H9 (cell line): ENCODE measurements around the gene IL1B. TPM values are rescaled to one million over a fixed set of nuclear protein-coding genes. Genes with fewer than 3 reads are reported as not detected.

ENCODE experiments used
- DNase-seq: peaks from one replicate; pipeline ENCODE4 v3.0.0-alpha.2; 2017
- H2AFZ ChIP-seq: one replicate; pipeline ENCODE4 v1.6.1; 2013; ENCODE audit warnings: mild to moderate bottlenecking, low read length, control low read depth, moderate library complexity
- H2AK5ac ChIP-seq: 2 replicates; pipeline ENCODE4 v1.6.1; 2013; ENCODE audit warnings: low read length, control low read depth, mixed read lengths; ENCODE audit not compliant: insufficient read length
- H2BK120ac ChIP-seq: one replicate; pipeline ENCODE4 v1.6.1; 2013; ENCODE audit warnings: low read depth, mild to moderate bottlenecking, low read length, control low read depth, inconsistent platforms; ENCODE audit not compliant: poor library complexity, severe bottlenecking
- H2BK12ac ChIP-seq: 2 replicates; pipeline ENCODE4 v1.6.1; 2013; ENCODE audit warnings: low read length, control low read depth, mixed read lengths, low read depth; ENCODE audit not compliant: insufficient read length
- H2BK15ac ChIP-seq: 2 replicates; pipeline ENCODE4 v1.6.1; 2013; ENCODE audit warnings: low read depth, low read length, control low read depth
- H2BK20ac ChIP-seq: one replicate; pipeline ENCODE4 v1.6.1; 2013; ENCODE audit warnings: low read depth, mild to moderate bottlenecking, low read length, control low read depth, inconsistent platforms; ENCODE audit not compliant: poor library complexity, severe bottlenecking
- H2BK5ac ChIP-seq: 2 replicates; pipeline ENCODE4 v1.6.1; 2013; ENCODE audit warnings: low read length, control low read depth, mixed read lengths; ENCODE audit not compliant: insufficient read length
- H3K14ac ChIP-seq: 2 replicates; pipeline ENCODE4 v1.6.1; 2013; ENCODE audit warnings: low read length, control low read depth; ENCODE audit not compliant: insufficient read depth
- H3K18ac ChIP-seq: 2 replicates; pipeline ENCODE4 v1.6.1; 2013; ENCODE audit warnings: low read depth, mild to moderate bottlenecking, mixed read lengths, low read length, control low read depth; ENCODE audit not compliant: insufficient read length
- H3K23ac ChIP-seq: 2 replicates; pipeline ENCODE4 v1.6.1; 2013; ENCODE audit warnings: low read length, control low read depth, mixed read lengths, low read depth; ENCODE audit not compliant: insufficient read length
- H3K23me2 ChIP-seq: 2 replicates; pipeline ENCODE4 v1.6.1; 2013; ENCODE audit warnings: low read depth, mild to moderate bottlenecking, mixed read lengths, low read length, control low read depth; ENCODE audit not compliant: insufficient read length, poor library complexity, severe bottlenecking
- H3K27ac ChIP-seq: 2 replicates; pipeline ENCODE4 v1.5.1; 2013; ENCODE audit warnings: low read length, control low read depth, mixed read lengths, low read depth; ENCODE audit not compliant: insufficient read length
- H3K27me3 ChIP-seq: 2 replicates; pipeline ENCODE4 v1.6.1; 2013; ENCODE audit warnings: low read length, control low read depth, inconsistent platforms; ENCODE audit not compliant: insufficient read depth
- H3K4ac ChIP-seq: 2 replicates; pipeline ENCODE4 v1.6.1; 2013; ENCODE audit warnings: low read depth, mild to moderate bottlenecking, control low read depth, inconsistent platforms, low read length, moderate library complexity
- H3K4me1 ChIP-seq: 2 replicates; pipeline ENCODE4 v1.6.1; 2013; ENCODE audit warnings: low read length, control low read depth, inconsistent platforms; ENCODE audit not compliant: insufficient read depth
- H3K4me2 ChIP-seq: 2 replicates; pipeline ENCODE4 v1.6.1; 2013; ENCODE audit warnings: low read length, control low read depth, mixed read lengths; ENCODE audit not compliant: insufficient read length, insufficient read depth
- H3K56ac ChIP-seq: 2 replicates; pipeline ENCODE4 v1.6.1; 2013; ENCODE audit warnings: low read depth, mild to moderate bottlenecking, mixed read lengths, low read length, control low read depth; ENCODE audit not compliant: insufficient read length
- H3K79me1 ChIP-seq: 2 replicates; pipeline ENCODE4 v1.6.1; 2013; ENCODE audit warnings: low read depth, mild to moderate bottlenecking, moderate library complexity, low read length, control low read depth, inconsistent platforms; ENCODE audit not compliant: insufficient read depth, poor library complexity, severe bottlenecking
- H3K79me2 ChIP-seq: 2 replicates; pipeline ENCODE4 v1.6.1; 2013; ENCODE audit warnings: low read length, control low read depth, inconsistent platforms; ENCODE audit not compliant: insufficient read depth
- H3K9ac ChIP-seq: 2 replicates; pipeline ENCODE4 v1.6.1; 2013; ENCODE audit warnings: low read length, control low read depth, mixed read lengths; ENCODE audit not compliant: insufficient read length; ENCODE audit errors: extremely low read depth
- H3K9me3 ChIP-seq: one replicate; pipeline ENCODE4 v1.6.1; 2013; ENCODE audit warnings: low read depth, low read length, inconsistent platforms; ENCODE audit not compliant: control insufficient read depth
- H3T11ph ChIP-seq: one replicate; pipeline ENCODE4 v1.6.1; 2013; ENCODE audit warnings: mild to moderate bottlenecking, low read length, control low read depth, inconsistent platforms
- H4K20me1 ChIP-seq: one replicate; pipeline ENCODE4 v1.6.1; 2013; ENCODE audit not compliant: control insufficient read depth, insufficient read length, insufficient read depth
- H4K5ac ChIP-seq: 2 replicates; pipeline ENCODE4 v1.6.1; 2013; ENCODE audit warnings: low read depth, mild to moderate bottlenecking, mixed read lengths, low read length, control low read depth; ENCODE audit not compliant: insufficient read length
- H4K8ac ChIP-seq: replicated peaks from 2 replicates; pipeline ENCODE4 v1.6.1; 2013; ENCODE audit warnings: low read length, control low read depth, mixed read lengths, low read depth; ENCODE audit not compliant: insufficient read length
- H4K91ac ChIP-seq: 2 replicates; pipeline ENCODE4 v1.6.1; 2013; ENCODE audit warnings: low read depth, mild to moderate bottlenecking, moderate library complexity, mixed read lengths, low read length, control low read depth; ENCODE audit not compliant: insufficient read length
- H3K27ac Mint-ChIP-seq, 3 experiments: 2 replicates in 2 of 3; 3 replicates in 1 of 3; pipeline ENCODE4 v1.8.0; 2020 to 2021; ENCODE audit warnings: mixed read lengths in 3 of 3, mild to moderate bottlenecking in 1 of 3, moderate library complexity in 1 of 3
- H3K27me3 Mint-ChIP-seq: 2 replicates; pipeline ENCODE4 v1.8.0; 2021; ENCODE audit warnings: low read depth, mild to moderate bottlenecking, moderate library complexity, mixed read lengths
- H3K36me3 Mint-ChIP-seq, 3 experiments: 2 replicates in 2 of 3; 3 replicates in 1 of 3; pipeline ENCODE4 v1.8.0; 2020 to 2021; ENCODE audit warnings: low read depth in 3 of 3, mixed read lengths in 3 of 3; ENCODE audit not compliant: insufficient read depth in 1 of 3
- H3K4me1 Mint-ChIP-seq, 2 experiments: 2 replicates each; pipeline ENCODE4 v1.8.0; 2020; ENCODE audit warnings: mixed read lengths in 2 of 2
- H3K4me3 Mint-ChIP-seq, 2 experiments: 2 replicates in 1 of 2; 3 replicates in 1 of 2; pipeline ENCODE4 v1.8.0; 2020 to 2021; ENCODE audit warnings: mild to moderate bottlenecking in 2 of 2, mixed read lengths in 2 of 2, moderate library complexity in 1 of 2
- H3K9me3 Mint-ChIP-seq, 2 experiments: 2 replicates in 1 of 2; 3 replicates in 1 of 2; pipeline ENCODE4 v1.8.0; 2020; ENCODE audit warnings: mild to moderate bottlenecking in 2 of 2, mixed read lengths in 2 of 2, moderate library complexity in 1 of 2
- CTCF ChIP-seq: fragments of 200-600 bp; sonication (generic); conservative IDR thresholded peaks from 3 replicates; pipeline ENCODE4 v1.8.0; 2021; ENCODE audit warnings: antibody characterized with exemption, mild to moderate bottlenecking
- WGBS: extraction: QIAGEN DNeasy Blood & Tissue Kit; methylation state at CpG from one replicate; pipeline ENCODE4 v1.1.7; 2013; ENCODE audit warnings: missing lambda C conversion rate, low lambda C conversion rate, mixed read lengths; ENCODE audit not compliant: insufficient read length; ENCODE audit errors: extremely low coverage; 5-methylcytosine and 5-hydroxymethylcytosine counted together
- total RNA-seq: library from RNA; stranded (reverse); gene quantifications from 2 replicates; pipeline ENCODE4 v1.2.1, GENCODE V29; 2021

Gene IL1B
- total RNA-seq, 1 experiment from 2014 or later, result not detected

GRCh38 chr2:112794841-112795240 lies 41.7 kb downstream of the IL1B start:
- H4K20me1 ChIP-seq, result no peaks in the 10 kb centered on the region
- H3T11ph ChIP-seq, result no peak overlapping the region
- no peaks in the 10 kb centered on the region for H3K27me3 Mint-ChIP-seq
- H3K27me3 ChIP-seq, result no peaks in the 10 kb centered on the region
- no peak overlapping the region for H4K8ac ChIP-seq
- no peak overlapping the region for H3K14ac ChIP-seq
- H3K9me3 Mint-ChIP-seq, result peaks cover 10 to 19% of the 10 kb centered on the region in 2 experiments; a peak in 4 of 5 replicates
- H2AFZ ChIP-seq, result no peak overlapping the region
- no peak overlapping the region; a peak in 1 of 7 replicates for H3K27ac Mint-ChIP-seq
- no peak overlapping the region for H2BK15ac ChIP-seq
- H3K4me1 ChIP-seq, result no peaks in the 10 kb centered on the region
- no CpG with 5 or more reads among the region's 3 CpGs for WGBS
- peaks cover 30 to 54% of the 10 kb centered on the region in 2 experiments for H3K4me1 Mint-ChIP-seq
- H3K4me3 Mint-ChIP-seq, result no peak overlapping the region
- no peak overlapping the region for H4K5ac ChIP-seq
- H3K9me3 ChIP-seq, result no peaks in the 10 kb centered on the region
- no peaks in the 10 kb centered on the region for H3K79me1 ChIP-seq
- no peak overlapping the region for H3K27ac ChIP-seq
- no peak overlapping the region for H2BK20ac ChIP-seq
- no peak overlapping the region for H2BK120ac ChIP-seq
- no peak overlapping the region for H2BK5ac ChIP-seq
- no peaks in the 10 kb centered on the region for H3K23me2 ChIP-seq
- no peak overlapping the region for H3K4ac ChIP-seq
- no peak for TF ChIP-seq CTCF
- DNase-seq, result no peak
- H3K9ac ChIP-seq, result no peak overlapping the region
- no peaks in the 10 kb centered on the region for H3K79me2 ChIP-seq
- no peak overlapping the region for H3K4me2 ChIP-seq
- no peak overlapping the region for H3K18ac ChIP-seq
- no peak overlapping the region for H3K56ac ChIP-seq
- H4K91ac ChIP-seq, result no peak overlapping the region
- no peak overlapping the region for H2BK12ac ChIP-seq
- H3K36me3 Mint-ChIP-seq, result peaks cover 1 to 11% (median 3%) of the 10 kb centered on the region in 3 experiments; a peak in 4 of 7 replicates
- no peak overlapping the region for H3K23ac ChIP-seq
- H2AK5ac ChIP-seq, result no peak overlapping the region
